Type B pancreatic cell (in vitro differentiated cells): ENCODE data around the gene RAPGEF5. TPM values are rescaled to one million over a fixed set of nuclear protein-coding genes. Genes with fewer than 3 reads are reported as not detected.

Source experiments
- DNase-seq: peaks from one replicate; pipeline ENCODE4 v3.0.0; 2021; ENCODE audit warnings: mixed read lengths; ENCODE audit not compliant: unreplicated experiment; ENCODE audit errors: extremely low spot score
- H3K27ac Mint-ChIP-seq: 2 replicates; pipeline ENCODE4 v1.8.0; 2021; ENCODE audit warnings: mild to moderate bottlenecking, mixed read lengths
- H3K27me3 Mint-ChIP-seq: 2 replicates; pipeline ENCODE4 v1.8.0; 2021; ENCODE audit warnings: mixed read lengths
- H3K36me3 Mint-ChIP-seq: 2 replicates; pipeline ENCODE4 v1.8.0; 2021; ENCODE audit warnings: mixed read lengths
- H3K4me1 Mint-ChIP-seq: one replicate; pipeline ENCODE4 v1.8.0; 2021; ENCODE audit warnings: mixed read lengths; ENCODE audit not compliant: unreplicated experiment
- H3K4me3 Mint-ChIP-seq: 2 replicates; pipeline ENCODE4 v1.8.0; 2021; ENCODE audit warnings: mild to moderate bottlenecking, mixed read lengths
- H3K9me3 Mint-ChIP-seq: 2 replicates; pipeline ENCODE4 v1.8.0; 2021; ENCODE audit warnings: mixed read lengths
- total RNA-seq: library from RNA; stranded (reverse); gene quantifications from 2 replicates; pipeline ENCODE4 v1.2.1, GENCODE V29; 2021; ENCODE audit warnings: low replicate concordance
- TF ChIP-seq, protein P1 (sequence below): fragments of 200-600 bp; sonication (generic); conservative IDR thresholded peaks from 2 replicates; pipeline ENCODE4 v1.5.0; 2021; ENCODE audit warnings: antibody characterized with exemption, mild to moderate bottlenecking

The RAPGEF5 gene
- total RNA-seq, 1 donor from 2014 or later = 13.3 TPM

- no peaks in the 10 kb centered on the region for H3K27me3 Mint-ChIP-seq
- no peak overlapping the region for H3K27ac Mint-ChIP-seq
- no peak overlapping the region for H3K4me3 Mint-ChIP-seq
- no peak for DNase-seq
- peaks cover 3% of the 10 kb centered on the region for H3K9me3 Mint-ChIP-seq
- peaks cover 24% of the 10 kb centered on the region for H3K36me3 Mint-ChIP-seq
- H3K4me1 Mint-ChIP-seq = peaks cover 36% of the 10 kb centered on the region
- TF ChIP-seq, protein P1, sequence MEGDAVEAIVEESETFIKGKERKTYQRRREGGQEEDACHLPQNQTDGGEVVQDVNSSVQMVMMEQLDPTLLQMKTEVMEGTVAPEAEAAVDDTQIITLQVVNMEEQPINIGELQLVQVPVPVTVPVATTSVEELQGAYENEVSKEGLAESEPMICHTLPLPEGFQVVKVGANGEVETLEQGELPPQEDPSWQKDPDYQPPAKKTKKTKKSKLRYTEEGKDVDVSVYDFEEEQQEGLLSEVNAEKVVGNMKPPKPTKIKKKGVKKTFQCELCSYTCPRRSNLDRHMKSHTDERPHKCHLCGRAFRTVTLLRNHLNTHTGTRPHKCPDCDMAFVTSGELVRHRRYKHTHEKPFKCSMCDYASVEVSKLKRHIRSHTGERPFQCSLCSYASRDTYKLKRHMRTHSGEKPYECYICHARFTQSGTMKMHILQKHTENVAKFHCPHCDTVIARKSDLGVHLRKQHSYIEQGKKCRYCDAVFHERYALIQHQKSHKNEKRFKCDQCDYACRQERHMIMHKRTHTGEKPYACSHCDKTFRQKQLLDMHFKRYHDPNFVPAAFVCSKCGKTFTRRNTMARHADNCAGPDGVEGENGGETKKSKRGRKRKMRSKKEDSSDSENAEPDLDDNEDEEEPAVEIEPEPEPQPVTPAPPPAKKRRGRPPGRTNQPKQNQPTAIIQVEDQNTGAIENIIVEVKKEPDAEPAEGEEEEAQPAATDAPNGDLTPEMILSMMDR = no peak
Measured at GRCh38 chr7:22142572-22142971, 214.4 kb downstream of the RAPGEF5 start.

GRCh38 chr7:22141355-22141754, 215.6 kb downstream of the RAPGEF5 start:
- no peak for DNase-seq
- H3K27ac Mint-ChIP-seq = no peak overlapping the region
- TF ChIP-seq, protein P1 = no peak
- H3K9me3 Mint-ChIP-seq = peaks cover 3% of the 10 kb centered on the region
- H3K4me3 Mint-ChIP-seq = no peak overlapping the region
- no peaks in the 10 kb centered on the region for H3K27me3 Mint-ChIP-seq
- H3K36me3 Mint-ChIP-seq = peaks cover 27% of the 10 kb centered on the region
- H3K4me1 Mint-ChIP-seq = peaks cover 28% of the 10 kb centered on the region

DNA sequence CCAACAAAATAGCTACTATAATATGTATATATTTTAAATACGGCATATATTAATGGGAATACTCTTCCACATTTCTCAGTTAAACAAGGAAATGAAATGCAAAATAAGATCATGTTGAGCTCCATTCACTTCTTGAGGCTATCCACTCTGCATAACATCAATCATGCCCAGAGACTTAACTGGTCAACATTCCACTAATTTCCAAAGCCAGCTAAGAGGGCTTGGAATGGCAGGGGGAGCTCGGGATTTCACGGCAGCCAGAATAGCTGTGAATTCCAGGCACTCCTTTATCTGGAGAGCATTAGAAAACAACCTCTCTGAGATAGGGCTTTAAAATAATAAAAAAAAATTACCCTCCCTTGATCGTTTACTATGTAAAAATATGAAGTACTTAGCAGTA, 216.4 kb downstream of the RAPGEF5 start:
- H3K27me3 Mint-ChIP-seq = no peaks in the 10 kb centered on the region
- H3K4me3 Mint-ChIP-seq = no peak overlapping the region
- TF ChIP-seq, protein P1 = no peak
- H3K9me3 Mint-ChIP-seq = peaks cover 3% of the 10 kb centered on the region
- peaks cover 28% of the 10 kb centered on the region for H3K4me1 Mint-ChIP-seq
- peaks cover 31% of the 10 kb centered on the region for H3K36me3 Mint-ChIP-seq
- peak overlapping the region; percentile 7 for H3K27ac Mint-ChIP-seq
- DNase-seq = no peak

- TF ChIP-seq, protein P1 = no peak
- peak overlapping the region; percentile 6 for H3K27ac Mint-ChIP-seq
- H3K27me3 Mint-ChIP-seq = no peaks in the 10 kb centered on the region
- no peak overlapping the region for H3K4me3 Mint-ChIP-seq
- peaks cover 28% of the 10 kb centered on the region for H3K4me1 Mint-ChIP-seq
- H3K36me3 Mint-ChIP-seq = peaks cover 35% of the 10 kb centered on the region
- peaks cover 3% of the 10 kb centered on the region for H3K9me3 Mint-ChIP-seq
- DNase-seq = no peak
Measured at GRCh38 chr7:22138886-22139285, 218.1 kb downstream of the RAPGEF5 start.

GRCh38 chr7:22138106-22138505, 218.8 kb downstream of the RAPGEF5 start:
- no peak for DNase-seq
- no peaks in the 10 kb centered on the region for H3K27me3 Mint-ChIP-seq
- peaks cover 21% of the 10 kb centered on the region for H3K4me1 Mint-ChIP-seq
- H3K27ac Mint-ChIP-seq = no peak overlapping the region
- peaks cover 30% of the 10 kb centered on the region for H3K36me3 Mint-ChIP-seq
- TF ChIP-seq, protein P1 = no peak
- peaks cover 3% of the 10 kb centered on the region for H3K9me3 Mint-ChIP-seq
- no peak overlapping the region for H3K4me3 Mint-ChIP-seq

- Mint-ChIP-seq H3K4me3 (no peak overlapping the region), H3K9me3 (peaks cover 3% of the 10 kb centered on the region), H3K36me3 (peaks cover 30% of the 10 kb centered on the region), H3K27me3 (no peaks in the 10 kb centered on the region), H3K27ac (no peak overlapping the region), H3K4me1 (peaks cover 20% of the 10 kb centered on the region)
- no peak for DNase-seq
- TF ChIP-seq, protein P1 = no peak
Measured at GRCh38 chr7:22137466-22137865, 219.5 kb downstream of the RAPGEF5 start.
